Prostate gland (tissue), 2 donors: ENCODE data around the gene BTG3. TPM values are rescaled to one million over a fixed set of nuclear protein-coding genes. Genes with fewer than 3 reads are reported as not detected.

Source experiments
- DNase-seq: peaks from one replicate; pipeline ENCODE4 v3.0.0-alpha.2; 2019; ENCODE audit warnings: low spot score
- H3K27ac ChIP-seq, 2 donors: fragments of 200-600 bp; sonication (generic); 2 replicates each; pipeline ENCODE4 v1.5.1; 2017 to 2019
- H3K27me3 ChIP-seq: fragments of 200-600 bp; sonication (generic); replicated peaks from 2 replicates; pipeline ENCODE4 v1.5.1; 2019; ENCODE audit not compliant: insufficient read depth
- H3K36me3 ChIP-seq, 2 donors: fragments of 200-600 bp; sonication (generic); 1 replicate in 1 of 2; 2 replicates in 1 of 2; pipeline versions ENCODE4 v1.5.1 to v1.8.1; 2017 to 2019
- H3K4me1 ChIP-seq: fragments of 200-600 bp; sonication (generic); replicated peaks from 2 replicates; pipeline ENCODE4 v1.5.1; 2019
- H3K4me3 ChIP-seq, 2 donors: fragments of 200-600 bp; sonication (generic); 2 replicates each; pipeline ENCODE4 v1.5.1; 2017 to 2019
- H3K9me3 ChIP-seq: fragments of 200-600 bp; sonication (generic); 2 replicates; pipeline ENCODE4 v1.5.1; 2017
- POLR2A ChIP-seq: fragments of 450-650 bp; IDR thresholded peaks from one replicate; pipeline ENCODE4 v1.6.1; 2016; ENCODE audit warnings: antibody characterized with exemption, mild to moderate bottlenecking
- POLR2AphosphoS5 ChIP-seq: sonication (generic); formaldehyde crosslinking; IDR thresholded peaks from one replicate; pipeline ENCODE4 v1.6.1; 2017; ENCODE audit warnings: antibody characterized with exemption
- WGBS: methylation state at CpG from one replicate; pipeline ENCODE4 v1.1.5; 2018; 5-methylcytosine and 5-hydroxymethylcytosine counted together
- intact Hi-C: fragments of 100-400 bp; cut with DNase I; formaldehyde crosslinking; loops from one replicate; pipeline ENCODE4 v1.14.2; 2022
- total RNA-seq, 2 donors: library from RNA; depleted of rRNA; stranded (reverse); fragments of >200 nt; gene quantifications; one replicate each; pipeline ENCODE4 v1.1.0, GENCODE V29; 2016
- TF ChIP-seq, protein P1 (sequence below), 4 experiments: fragments of 200-600 bp in 2 of 4; fragments of 450-650 bp in 2 of 4; sonication (generic) in 2 of 4; IDR thresholded peaks; 1 replicate in 3 of 4; 2 replicates in 1 of 4; pipeline ENCODE4 v1.5.1; 2016 to 2019; ENCODE audit warnings: antibody characterized with exemption in 4 of 4, mild to moderate bottlenecking in 2 of 4, moderate library complexity in 2 of 4

Gene BTG3
- total RNA-seq, 2 donors from 2014 or later: 35.4 to 144 TPM

DNA sequence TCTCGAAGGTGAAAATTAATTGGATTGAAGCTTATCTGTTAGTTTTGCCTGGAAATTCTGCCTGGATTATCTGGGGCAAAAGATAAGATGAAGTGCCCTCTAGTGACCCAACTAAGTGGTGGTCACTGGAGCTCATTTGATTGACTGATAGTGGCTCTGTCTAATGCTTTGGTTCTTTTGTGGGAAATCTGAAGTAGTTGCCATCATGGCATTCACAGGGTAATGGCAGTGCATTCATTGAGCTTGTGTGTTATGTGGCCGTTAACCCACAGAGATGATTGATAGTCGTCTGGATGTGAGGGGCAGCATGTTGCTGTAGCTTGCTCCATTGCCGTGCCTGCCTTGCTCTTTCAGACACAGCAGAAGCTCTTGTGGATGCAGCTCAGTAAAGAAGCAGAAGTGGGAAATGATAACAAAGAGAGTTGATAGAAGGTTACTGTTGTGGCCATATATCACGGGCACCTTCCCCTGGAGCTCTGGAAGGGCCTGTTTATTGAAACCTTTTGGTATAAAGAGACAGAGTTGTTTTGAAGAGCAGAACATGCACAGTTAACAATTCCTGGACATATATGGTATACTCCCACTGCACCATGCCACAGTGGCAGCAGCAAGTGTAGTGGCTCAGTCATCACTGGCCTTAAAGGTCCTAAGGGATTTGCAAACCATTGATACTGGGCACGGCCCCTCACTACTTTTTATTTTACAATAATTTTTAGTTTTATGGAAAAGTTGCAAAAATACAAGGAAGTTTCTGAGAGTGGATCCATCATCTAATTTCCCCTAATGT, 57.8 kb downstream of the BTG3 start:
- intact Hi-C loops: loop anchor here (10.0 kb wide), 1 partner anchor 60 kb away; no protein-coding TSS in a partner anchor
- H3K27me3 ChIP-seq: no peaks in the 10 kb centered on the region
- no peaks in the 10 kb centered on the region for H3K9me3 ChIP-seq
- WGBS: 80% methylated on average over 6 of the region's 6 CpGs
- no peak overlapping the region for H3K27ac ChIP-seq
- H3K36me3 ChIP-seq: no peaks in the 10 kb centered on the region
- DNase-seq: no peak
- TF ChIP-seq POLR2AphosphoS5: no peak
- TF ChIP-seq, protein P1, sequence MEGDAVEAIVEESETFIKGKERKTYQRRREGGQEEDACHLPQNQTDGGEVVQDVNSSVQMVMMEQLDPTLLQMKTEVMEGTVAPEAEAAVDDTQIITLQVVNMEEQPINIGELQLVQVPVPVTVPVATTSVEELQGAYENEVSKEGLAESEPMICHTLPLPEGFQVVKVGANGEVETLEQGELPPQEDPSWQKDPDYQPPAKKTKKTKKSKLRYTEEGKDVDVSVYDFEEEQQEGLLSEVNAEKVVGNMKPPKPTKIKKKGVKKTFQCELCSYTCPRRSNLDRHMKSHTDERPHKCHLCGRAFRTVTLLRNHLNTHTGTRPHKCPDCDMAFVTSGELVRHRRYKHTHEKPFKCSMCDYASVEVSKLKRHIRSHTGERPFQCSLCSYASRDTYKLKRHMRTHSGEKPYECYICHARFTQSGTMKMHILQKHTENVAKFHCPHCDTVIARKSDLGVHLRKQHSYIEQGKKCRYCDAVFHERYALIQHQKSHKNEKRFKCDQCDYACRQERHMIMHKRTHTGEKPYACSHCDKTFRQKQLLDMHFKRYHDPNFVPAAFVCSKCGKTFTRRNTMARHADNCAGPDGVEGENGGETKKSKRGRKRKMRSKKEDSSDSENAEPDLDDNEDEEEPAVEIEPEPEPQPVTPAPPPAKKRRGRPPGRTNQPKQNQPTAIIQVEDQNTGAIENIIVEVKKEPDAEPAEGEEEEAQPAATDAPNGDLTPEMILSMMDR (IDR thresholded peaks at IDR 0.05): peak in 3 of 4 experiments; percentile 10 to 31 (median 15)
- no peak for TF ChIP-seq POLR2A
- H3K4me1 ChIP-seq: no peaks in the 10 kb centered on the region
- no peak overlapping the region for H3K4me3 ChIP-seq

DNA sequence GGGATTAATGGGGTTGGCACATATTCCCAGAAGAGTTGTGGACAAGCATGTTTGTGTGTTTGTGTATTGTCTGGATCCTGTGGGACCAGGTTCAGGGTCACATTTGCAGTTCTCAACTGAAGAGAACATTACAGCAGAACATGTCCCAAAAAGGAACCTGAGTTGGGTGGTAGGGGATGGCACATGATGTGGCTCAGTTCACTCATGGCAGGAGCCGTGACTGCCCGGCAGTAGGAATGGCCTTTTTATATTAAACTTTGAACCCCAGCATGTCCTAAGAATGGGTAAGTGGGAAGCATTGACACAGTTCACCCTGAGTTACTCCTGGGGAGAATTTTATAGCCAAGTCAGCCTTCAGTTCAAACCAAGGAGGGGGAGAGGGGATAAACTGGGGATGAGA, 58.6 kb downstream of the BTG3 start:
- H3K4me1 ChIP-seq: no peaks in the 10 kb centered on the region
- DNase-seq: no peak
- intact Hi-C loops: loop anchor here (10.0 kb wide), 1 partner anchor 59 kb away; no protein-coding TSS in a partner anchor
- no peak overlapping the region for H3K27ac ChIP-seq
- H3K27me3 ChIP-seq: no peaks in the 10 kb centered on the region
- 77% methylated on average over 2 of the region's 2 CpGs for WGBS
- H3K36me3 ChIP-seq: no peaks in the 10 kb centered on the region
- TF ChIP-seq POLR2AphosphoS5 (no peak), POLR2A (no peak)
- TF ChIP-seq, protein P1 (IDR thresholded peaks at IDR 0.05): no peak
- no peak overlapping the region for H3K4me3 ChIP-seq
- no peaks in the 10 kb centered on the region for H3K9me3 ChIP-seq

DNA sequence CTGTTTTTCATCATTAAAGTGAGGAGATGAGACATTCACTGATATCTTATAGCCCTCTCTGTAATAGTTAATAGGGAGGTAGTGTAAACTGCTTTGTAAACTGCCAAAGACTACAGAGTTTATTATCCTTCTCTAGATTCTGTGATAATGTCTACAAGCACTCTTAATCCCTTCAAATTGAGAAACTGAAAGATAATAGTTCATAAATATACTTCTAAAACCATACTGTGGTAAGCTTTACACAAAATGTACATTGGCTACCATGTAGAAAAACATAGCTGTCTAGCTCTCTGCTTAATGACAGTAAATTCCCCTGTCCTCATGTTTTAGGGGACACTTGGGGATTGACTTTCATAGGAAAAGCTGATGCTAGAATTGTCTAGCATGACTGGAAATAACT, 60.3 kb downstream of the BTG3 start:
- no peak overlapping the region for H3K27ac ChIP-seq
- TF ChIP-seq, protein P1 (IDR thresholded peaks at IDR 0.05): no peak
- no peak for TF ChIP-seq POLR2A
- no peak for TF ChIP-seq POLR2AphosphoS5
- no peaks in the 10 kb centered on the region for H3K27me3 ChIP-seq
- H3K4me3 ChIP-seq: no peak overlapping the region
- intact Hi-C loops: loop anchor here (10.0 kb wide), 1 partner anchor 58 kb away; no protein-coding TSS in a partner anchor
- H3K4me1 ChIP-seq: no peaks in the 10 kb centered on the region
- no peaks in the 10 kb centered on the region for H3K36me3 ChIP-seq
- H3K9me3 ChIP-seq: no peaks in the 10 kb centered on the region
- DNase-seq: no peak

DNA sequence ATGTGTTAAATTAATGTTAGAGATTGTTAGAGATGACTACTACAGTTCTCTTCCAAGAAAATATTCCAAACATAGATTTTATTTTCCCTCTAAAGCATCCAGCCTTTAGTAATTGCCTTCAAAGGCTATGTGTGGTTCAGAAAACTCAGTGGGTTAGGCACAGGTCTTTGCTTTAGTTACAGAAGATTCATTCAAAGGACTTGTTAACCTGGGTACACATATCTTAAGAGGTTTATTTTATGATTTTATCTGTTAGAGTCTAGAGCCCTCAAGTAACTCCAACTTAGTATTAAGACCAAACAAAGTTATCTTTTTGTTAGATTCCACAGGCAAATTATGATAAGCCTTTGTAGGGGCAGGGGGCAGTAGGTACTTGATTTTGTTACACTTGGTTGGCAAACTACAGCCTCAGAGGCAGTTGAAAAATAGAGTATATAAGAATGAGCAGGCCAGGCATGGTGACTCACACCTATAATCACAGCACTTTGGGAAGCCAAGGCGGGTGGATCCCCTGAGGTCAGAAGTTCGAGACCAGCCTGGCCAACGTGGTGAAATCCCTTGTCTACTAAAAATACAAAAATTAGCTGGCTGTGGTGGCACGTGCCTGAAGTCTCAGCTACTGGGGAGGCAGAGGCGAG, 61.9 kb downstream of the BTG3 start:
- TF ChIP-seq, protein P1 (IDR thresholded peaks at IDR 0.05): no peak
- no peak for TF ChIP-seq POLR2AphosphoS5
- TF ChIP-seq POLR2A: no peak
- DNase-seq: no peak
- no peaks in the 10 kb centered on the region for H3K36me3 ChIP-seq
- H3K27ac ChIP-seq: no peak overlapping the region
- no peak overlapping the region for H3K4me3 ChIP-seq
- 77% methylated on average over 5 of the region's 5 CpGs for WGBS
- intact Hi-C loops: loop anchor here (10.0 kb wide), 1 partner anchor 56 kb away; no protein-coding TSS in a partner anchor
- no peaks in the 10 kb centered on the region for H3K4me1 ChIP-seq
- H3K27me3 ChIP-seq: no peaks in the 10 kb centered on the region
- H3K9me3 ChIP-seq: no peaks in the 10 kb centered on the region
